ENCODE measurements around the gene ENTPD3.

- TF ChIP-seq YY1 (IDR thresholded peaks at IDR 0.05; ENCODE audit: insufficient read depth, insufficient read length) (no peak), ZNF274 (IDR thresholded peaks at IDR 0.05; ENCODE audit: low read depth, low read length) (no peak), SUZ12 (IDR thresholded peaks at IDR 0.05; ENCODE audit: extremely low read depth, insufficient read depth, insufficient read length) (no peak)
These were observed 20.5 kb upstream of the ENTPD3 start for GRCh38 chr3:40366203-40367162.
